Peyer's patch (tissue), 4 donors: ENCODE data around the gene AKAP6. TPM values are rescaled to one million over a fixed set of nuclear protein-coding genes. Genes with fewer than 3 reads are reported as not detected.

Experiments
- DNase-seq, 3 donors: peaks; one replicate each; pipeline ENCODE4 v3.0.0-alpha.2; 2017 to 2019
- H3K27ac ChIP-seq, 4 donors: fragments of 200-600 bp; sonication (generic); one replicate each; pipeline ENCODE4 v1.5.1; 2016 to 2019
- H3K27me3 ChIP-seq, 2 donors: fragments of 200-600 bp; sonication (generic); one replicate each; pipeline ENCODE4 v1.5.1; 2019
- H3K36me3 ChIP-seq, 3 donors: fragments of 200-600 bp; sonication (generic); one replicate each; pipeline ENCODE4 v1.5.1; 2016 to 2019
- H3K4me1 ChIP-seq, 4 donors: fragments of 200-600 bp; sonication (generic); one replicate each; pipeline ENCODE4 v1.5.1; 2016 to 2019
- H3K4me3 ChIP-seq, 4 donors: fragments of 200-600 bp; sonication (generic); 1 replicate in 3 of 4; 2 replicates in 1 of 4; pipeline ENCODE4 v1.5.1; 2016 to 2019; ENCODE audit warnings: mild to moderate bottlenecking in 1 of 4
- H3K9me3 ChIP-seq, 4 donors: fragments of 200-600 bp; sonication (generic); one replicate each; pipeline ENCODE4 v1.5.1; 2016 to 2019; ENCODE audit warnings: mild to moderate bottlenecking in 1 of 4
- CTCF ChIP-seq, 6 experiments: fragments of 450-650 bp in 4 of 6; fragments of 200-600 bp in 2 of 6; sonication (generic) in 1 of 6; IDR thresholded peaks; one replicate each; pipeline ENCODE4 v1.5.1; 2017 to 2019; ENCODE audit warnings: antibody characterized with exemption in 6 of 6, mild to moderate bottlenecking in 3 of 6, moderate library complexity in 1 of 6
- POLR2A ChIP-seq, 2 donors: fragments of 450-650 bp; IDR thresholded peaks; one replicate each; pipeline ENCODE4 v1.5.1; 2017; ENCODE audit warnings: antibody characterized with exemption in 2 of 2, mild to moderate bottlenecking in 2 of 2, moderate library complexity in 2 of 2
- total RNA-seq, 4 donors: library from RNA; depleted of rRNA; stranded (reverse); fragments of >200 nt; gene quantifications; one replicate each; pipeline ENCODE4 v1.1.0, GENCODE V29; 2016

AKAP6 gene
- total RNA-seq, 4 donors from 2014 or later: 7.6 to 21.5 (median 12.2) TPM

GRCh38 chr14:32667287-32667686 is 338.2 kb downstream of the AKAP6 start:
- Histone ChIP-seq H3K27me3 (no peaks in the 10 kb centered on the region), H3K36me3 (no peaks in the 10 kb centered on the region), H3K4me1 (no peaks in the 10 kb centered on the region), H3K27ac (no peak overlapping the region), H3K4me3 (no peak overlapping the region), H3K9me3 (no peaks in the 10 kb centered on the region)
- DNase-seq: no peak
- TF ChIP-seq CTCF (IDR thresholded peaks at IDR 0.05): no peak
- no peak for TF ChIP-seq POLR2A (IDR thresholded peaks at IDR 0.05)

GRCh38 chr14:32667791-32668190 is 338.7 kb downstream of the AKAP6 start:
- no peak for DNase-seq
- H3K4me1 ChIP-seq: no peaks in the 10 kb centered on the region
- no peaks in the 10 kb centered on the region for H3K27me3 ChIP-seq
- TF ChIP-seq CTCF (IDR thresholded peaks at IDR 0.05): no peak
- no peak for TF ChIP-seq POLR2A (IDR thresholded peaks at IDR 0.05)
- H3K27ac ChIP-seq: no peak overlapping the region
- no peaks in the 10 kb centered on the region for H3K36me3 ChIP-seq
- no peaks in the 10 kb centered on the region for H3K9me3 ChIP-seq
- H3K4me3 ChIP-seq: no peak overlapping the region

DNA sequence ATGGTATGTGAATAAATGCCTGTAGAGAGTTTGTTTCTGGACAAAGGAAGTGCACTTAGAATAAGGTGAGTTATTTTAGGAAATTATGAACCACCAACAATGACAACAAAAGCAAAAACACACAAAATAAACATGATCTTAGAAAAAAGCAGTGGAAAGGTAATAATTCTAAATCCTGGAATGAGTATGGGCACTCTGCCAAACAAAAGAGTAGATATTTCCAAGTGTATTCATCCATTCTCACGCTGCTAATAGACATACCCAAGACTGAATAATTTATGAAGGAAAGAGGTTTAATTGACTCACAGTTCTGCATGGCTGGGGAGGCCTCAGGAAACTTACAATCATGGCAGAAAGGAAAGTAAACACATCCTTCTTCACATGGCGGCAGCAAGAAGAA is 340.3 kb downstream of the AKAP6 start:
- Histone ChIP-seq H3K27ac (no peak overlapping the region), H3K4me3 (no peak overlapping the region), H3K9me3 (no peaks in the 10 kb centered on the region), H3K36me3 (no peaks in the 10 kb centered on the region), H3K4me1 (no peaks in the 10 kb centered on the region), H3K27me3 (no peaks in the 10 kb centered on the region)
- TF ChIP-seq CTCF (IDR thresholded peaks at IDR 0.05) (no peak), POLR2A (IDR thresholded peaks at IDR 0.05) (no peak)
- no peak for DNase-seq

DNA sequence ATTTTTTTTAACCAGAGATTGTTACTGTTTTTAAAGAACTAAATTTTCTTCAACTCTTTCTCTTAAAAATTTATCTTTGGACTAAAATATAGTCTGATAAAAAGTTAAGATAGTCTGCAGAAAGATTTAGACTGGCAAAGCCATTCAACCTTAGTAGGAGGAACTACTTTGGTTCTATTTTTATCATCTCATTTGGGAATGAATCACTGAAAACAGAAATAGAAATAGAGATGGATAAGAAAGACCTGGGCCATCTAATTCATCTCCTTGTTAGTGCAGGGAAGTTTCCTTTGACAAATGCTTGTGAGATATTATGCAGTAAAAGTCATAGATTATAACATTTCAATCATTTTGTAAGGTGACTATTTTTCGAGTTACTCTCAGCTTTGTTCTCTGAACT is 346.3 kb downstream of the AKAP6 start:
- DNase-seq: no peak

DNA sequence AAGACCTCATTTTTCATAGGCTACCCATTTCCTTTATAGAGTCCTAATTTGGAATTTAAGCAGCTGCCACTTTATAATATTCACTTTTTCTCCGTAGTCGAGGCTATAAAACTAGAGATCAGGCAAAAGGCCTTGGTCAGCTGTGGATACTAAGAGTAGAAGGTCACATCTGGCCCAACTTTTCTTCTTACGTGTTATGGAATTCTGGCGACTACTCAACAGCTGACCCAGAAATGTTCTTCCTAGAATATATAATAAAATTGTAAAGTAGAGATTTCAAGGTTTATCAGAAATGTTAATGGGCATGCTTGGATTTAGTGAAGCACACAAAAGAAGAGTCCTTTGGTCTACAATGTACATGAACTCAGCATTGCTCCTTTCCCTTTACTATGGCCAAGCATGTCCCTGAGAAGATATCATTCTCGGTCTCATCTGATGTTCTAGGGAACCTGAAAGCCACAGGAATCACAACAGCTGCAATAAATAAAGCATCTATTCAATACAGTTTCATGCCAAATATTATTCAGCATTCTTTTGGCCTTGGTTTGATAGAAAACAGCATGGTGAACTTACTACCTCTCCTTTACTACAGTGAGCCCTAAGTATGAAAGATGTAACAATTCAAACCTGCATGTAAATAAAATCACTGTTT is 348.2 kb downstream of the AKAP6 start:
- TF ChIP-seq CTCF (IDR thresholded peaks at IDR 0.05): no peak
- TF ChIP-seq POLR2A (IDR thresholded peaks at IDR 0.05): no peak
- H3K4me1 ChIP-seq: no peaks in the 10 kb centered on the region
- no peaks in the 10 kb centered on the region for H3K27me3 ChIP-seq
- no peak for DNase-seq
- no peaks in the 10 kb centered on the region for H3K9me3 ChIP-seq
- no peak overlapping the region for H3K4me3 ChIP-seq
- H3K36me3 ChIP-seq: no peaks in the 10 kb centered on the region
- H3K27ac ChIP-seq: no peak overlapping the region

More for the DNA sequence above, 346.3 kb downstream of the AKAP6 start:
- Histone ChIP-seq H3K27me3 (no peaks in the 10 kb centered on the region), H3K4me1 (no peaks in the 10 kb centered on the region), H3K9me3 (no peaks in the 10 kb centered on the region), H3K27ac (no peak overlapping the region), H3K36me3 (no peaks in the 10 kb centered on the region), H3K4me3 (no peak overlapping the region)
- no peak for TF ChIP-seq POLR2A (IDR thresholded peaks at IDR 0.05)
- no peak for TF ChIP-seq CTCF (IDR thresholded peaks at IDR 0.05)

DNA sequence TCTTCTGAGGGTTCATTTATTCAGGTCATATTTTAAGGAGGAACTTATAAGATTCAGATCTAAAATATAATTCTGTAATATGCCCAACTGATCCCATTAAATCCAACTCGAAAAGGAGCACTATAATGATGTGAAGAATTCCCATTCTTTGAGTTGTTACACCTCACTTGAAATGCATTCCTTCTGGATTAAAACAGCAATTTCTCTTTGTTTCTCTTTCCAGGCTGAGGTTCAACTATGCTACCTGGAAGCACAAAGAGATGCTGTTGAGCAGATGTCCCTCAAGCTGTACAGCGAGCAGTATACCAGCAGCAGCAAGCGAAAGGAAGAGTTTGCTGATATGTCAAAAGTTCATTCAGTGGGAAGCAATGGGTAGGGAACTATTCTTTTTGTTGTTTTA is 349.0 kb downstream of the AKAP6 start:
- Histone ChIP-seq H3K27me3 (no peaks in the 10 kb centered on the region), H3K4me1 (no peaks in the 10 kb centered on the region), H3K27ac (no peak overlapping the region), H3K4me3 (no peak overlapping the region), H3K9me3 (no peaks in the 10 kb centered on the region), H3K36me3 (no peaks in the 10 kb centered on the region)
- TF ChIP-seq POLR2A (IDR thresholded peaks at IDR 0.05) (no peak), CTCF (IDR thresholded peaks at IDR 0.05) (no peak)
- DNase-seq: no peak
